ENCODE measurements around the gene LRRC4B. TPM values are rescaled to one million over a fixed set of nuclear protein-coding genes. Genes with fewer than 3 reads are reported as not detected.
A peak's percentile ranks its signal among the peaks of the same experiment; 100 is the strongest.

LRRC4B gene
- total and polyA plus RNA-seq, 12 donors, result 0.42 to 3.0 (median 0.78) TPM

GRCh38 chr19:50510121-50510670 is 58.0 kb downstream of the LRRC4B start:
- Histone ChIP-seq H3K4me3 (peak overlapping the region; percentile 47 to 83 (median 74)), H3K9me3 (no peaks in the 10 kb centered on the region), H3K27me3 (no peaks in the 10 kb centered on the region), H3K36me3 (peaks cover 0 to 12% (median 0%) of the 10 kb centered on the region in 9 donors), H3K4me1 (peaks cover 5 to 27% (median 13%) of the 10 kb centered on the region in 9 donors), H3K27ac (peak overlapping the region in 8 of 10 donors; percentile 76 to 91 (median 84))
- no peak for TF ChIP-seq CTCF (IDR thresholded peaks at IDR 0.05)
- intact Hi-C loops (cut with DNase I), result loop anchor here in 2 of 10 donors (2.0 to 10.0 kb wide), 3 partner anchors 33 to 295 kb away; partner anchors contain the start of genes EMC10 (in 2 of the 2) and GARIN5A (in 2 of the 2)
- DNase-seq (no peak), ATAC-seq (peak in 1 of 8 donors; percentile 4)
- WGBS, 2 donors, result 36 to 41% methylated on average over 26 of the region's 26 CpGs

GRCh38 chr19:50509366-50509765 is 58.9 kb downstream of the LRRC4B start:
- intact Hi-C loops (cut with DNase I), result no loop called here
- Histone ChIP-seq H3K27ac (no peak overlapping the region), H3K36me3 (peaks cover 0 to 12% (median 0%) of the 10 kb centered on the region in 9 donors), H3K4me1 (peaks cover 5 to 27% (median 13%) of the 10 kb centered on the region in 9 donors), H3K9me3 (no peaks in the 10 kb centered on the region), H3K27me3 (no peaks in the 10 kb centered on the region), H3K4me3 (no peak overlapping the region)
- no peak for DNase-seq
- no peak for TF ChIP-seq CTCF (IDR thresholded peaks at IDR 0.05)
- ATAC-seq, result no peak
- 80 to 82% methylated on average over 11 of the region's 11 CpGs for WGBS, 2 donors

GRCh38 chr19:50508843-50509190 is 59.4 kb downstream of the LRRC4B start:
- Histone ChIP-seq H3K4me1 (peaks cover 5 to 27% (median 13%) of the 10 kb centered on the region in 9 donors), H3K36me3 (peaks cover 0 to 12% (median 0%) of the 10 kb centered on the region in 9 donors), H3K27me3 (no peaks in the 10 kb centered on the region), H3K4me3 (no peak overlapping the region), H3K9me3 (no peaks in the 10 kb centered on the region), H3K27ac (no peak overlapping the region)
- intact Hi-C loops (cut with DNase I), result no loop called here
- ATAC-seq (no peak), DNase-seq (no peak)
- WGBS, 2 donors, result 73 to 77% methylated on average over 3 of the region's 3 CpGs
- TF ChIP-seq CTCF (IDR thresholded peaks at IDR 0.05), result no peak

GRCh38 chr19:50507376-50507775 is 60.9 kb downstream of the LRRC4B start:
- Histone ChIP-seq H3K4me3 (no peak overlapping the region), H3K27ac (no peak overlapping the region), H3K27me3 (no peaks in the 10 kb centered on the region), H3K9me3 (no peaks in the 10 kb centered on the region), H3K4me1 (peaks cover 5 to 30% (median 14%) of the 10 kb centered on the region in 9 donors), H3K36me3 (peaks cover 0 to 12% (median 0%) of the 10 kb centered on the region in 9 donors)
- no peak for DNase-seq
- no peak for TF ChIP-seq CTCF (IDR thresholded peaks at IDR 0.05)
- WGBS, 2 donors, result 94 to 95% methylated on average over 8 of the region's 8 CpGs
- intact Hi-C loops (cut with DNase I), result no loop called here
- ATAC-seq, result no peak
